H9 (cell line): Measurements from ENCODE around the gene KLF15. TPM values are rescaled to one million over a fixed set of nuclear protein-coding genes. Genes with fewer than 3 reads are reported as not detected.

Experiments
- DNase-seq: peaks from one replicate; pipeline ENCODE4 v3.0.0-alpha.2; 2017
- H2AFZ ChIP-seq: one replicate; pipeline ENCODE4 v1.6.1; 2013; ENCODE audit warnings: mild to moderate bottlenecking, low read length, control low read depth, moderate library complexity
- H2AK5ac ChIP-seq: 2 replicates; pipeline ENCODE4 v1.6.1; 2013; ENCODE audit warnings: low read length, control low read depth, mixed read lengths; ENCODE audit not compliant: insufficient read length
- H2BK120ac ChIP-seq: one replicate; pipeline ENCODE4 v1.6.1; 2013; ENCODE audit warnings: low read depth, mild to moderate bottlenecking, low read length, control low read depth, inconsistent platforms; ENCODE audit not compliant: poor library complexity, severe bottlenecking
- H2BK12ac ChIP-seq: 2 replicates; pipeline ENCODE4 v1.6.1; 2013; ENCODE audit warnings: low read length, control low read depth, mixed read lengths, low read depth; ENCODE audit not compliant: insufficient read length
- H2BK15ac ChIP-seq: 2 replicates; pipeline ENCODE4 v1.6.1; 2013; ENCODE audit warnings: low read depth, low read length, control low read depth
- H2BK20ac ChIP-seq: one replicate; pipeline ENCODE4 v1.6.1; 2013; ENCODE audit warnings: low read depth, mild to moderate bottlenecking, low read length, control low read depth, inconsistent platforms; ENCODE audit not compliant: poor library complexity, severe bottlenecking
- H2BK5ac ChIP-seq: 2 replicates; pipeline ENCODE4 v1.6.1; 2013; ENCODE audit warnings: low read length, control low read depth, mixed read lengths; ENCODE audit not compliant: insufficient read length
- H3K14ac ChIP-seq: 2 replicates; pipeline ENCODE4 v1.6.1; 2013; ENCODE audit warnings: low read length, control low read depth; ENCODE audit not compliant: insufficient read depth
- H3K18ac ChIP-seq: 2 replicates; pipeline ENCODE4 v1.6.1; 2013; ENCODE audit warnings: low read depth, mild to moderate bottlenecking, mixed read lengths, low read length, control low read depth; ENCODE audit not compliant: insufficient read length
- H3K23ac ChIP-seq: 2 replicates; pipeline ENCODE4 v1.6.1; 2013; ENCODE audit warnings: low read length, control low read depth, mixed read lengths, low read depth; ENCODE audit not compliant: insufficient read length
- H3K23me2 ChIP-seq: 2 replicates; pipeline ENCODE4 v1.6.1; 2013; ENCODE audit warnings: low read depth, mild to moderate bottlenecking, mixed read lengths, low read length, control low read depth; ENCODE audit not compliant: insufficient read length, poor library complexity, severe bottlenecking
- H3K27ac ChIP-seq: 2 replicates; pipeline ENCODE4 v1.5.1; 2013; ENCODE audit warnings: low read length, control low read depth, mixed read lengths, low read depth; ENCODE audit not compliant: insufficient read length
- H3K27me3 ChIP-seq: 2 replicates; pipeline ENCODE4 v1.6.1; 2013; ENCODE audit warnings: low read length, control low read depth, inconsistent platforms; ENCODE audit not compliant: insufficient read depth
- H3K4ac ChIP-seq: 2 replicates; pipeline ENCODE4 v1.6.1; 2013; ENCODE audit warnings: low read depth, mild to moderate bottlenecking, control low read depth, inconsistent platforms, low read length, moderate library complexity
- H3K4me1 ChIP-seq: 2 replicates; pipeline ENCODE4 v1.6.1; 2013; ENCODE audit warnings: low read length, control low read depth, inconsistent platforms; ENCODE audit not compliant: insufficient read depth
- H3K4me2 ChIP-seq: 2 replicates; pipeline ENCODE4 v1.6.1; 2013; ENCODE audit warnings: low read length, control low read depth, mixed read lengths; ENCODE audit not compliant: insufficient read length, insufficient read depth
- H3K56ac ChIP-seq: 2 replicates; pipeline ENCODE4 v1.6.1; 2013; ENCODE audit warnings: low read depth, mild to moderate bottlenecking, mixed read lengths, low read length, control low read depth; ENCODE audit not compliant: insufficient read length
- H3K79me1 ChIP-seq: 2 replicates; pipeline ENCODE4 v1.6.1; 2013; ENCODE audit warnings: low read depth, mild to moderate bottlenecking, moderate library complexity, low read length, control low read depth, inconsistent platforms; ENCODE audit not compliant: insufficient read depth, poor library complexity, severe bottlenecking
- H3K79me2 ChIP-seq: 2 replicates; pipeline ENCODE4 v1.6.1; 2013; ENCODE audit warnings: low read length, control low read depth, inconsistent platforms; ENCODE audit not compliant: insufficient read depth
- H3K9ac ChIP-seq: 2 replicates; pipeline ENCODE4 v1.6.1; 2013; ENCODE audit warnings: low read length, control low read depth, mixed read lengths; ENCODE audit not compliant: insufficient read length; ENCODE audit errors: extremely low read depth
- H3K9me3 ChIP-seq: one replicate; pipeline ENCODE4 v1.6.1; 2013; ENCODE audit warnings: low read depth, low read length, inconsistent platforms; ENCODE audit not compliant: control insufficient read depth
- H3T11ph ChIP-seq: one replicate; pipeline ENCODE4 v1.6.1; 2013; ENCODE audit warnings: mild to moderate bottlenecking, low read length, control low read depth, inconsistent platforms
- H4K20me1 ChIP-seq: one replicate; pipeline ENCODE4 v1.6.1; 2013; ENCODE audit not compliant: control insufficient read depth, insufficient read length, insufficient read depth
- H4K5ac ChIP-seq: 2 replicates; pipeline ENCODE4 v1.6.1; 2013; ENCODE audit warnings: low read depth, mild to moderate bottlenecking, mixed read lengths, low read length, control low read depth; ENCODE audit not compliant: insufficient read length
- H4K8ac ChIP-seq: replicated peaks from 2 replicates; pipeline ENCODE4 v1.6.1; 2013; ENCODE audit warnings: low read length, control low read depth, mixed read lengths, low read depth; ENCODE audit not compliant: insufficient read length
- H4K91ac ChIP-seq: 2 replicates; pipeline ENCODE4 v1.6.1; 2013; ENCODE audit warnings: low read depth, mild to moderate bottlenecking, moderate library complexity, mixed read lengths, low read length, control low read depth; ENCODE audit not compliant: insufficient read length
- H3K27ac Mint-ChIP-seq, 3 experiments: 2 replicates in 2 of 3; 3 replicates in 1 of 3; pipeline ENCODE4 v1.8.0; 2020 to 2021; ENCODE audit warnings: mixed read lengths in 3 of 3, mild to moderate bottlenecking in 1 of 3, moderate library complexity in 1 of 3
- H3K27me3 Mint-ChIP-seq: 2 replicates; pipeline ENCODE4 v1.8.0; 2021; ENCODE audit warnings: low read depth, mild to moderate bottlenecking, moderate library complexity, mixed read lengths
- H3K36me3 Mint-ChIP-seq, 3 experiments: 2 replicates in 2 of 3; 3 replicates in 1 of 3; pipeline ENCODE4 v1.8.0; 2020 to 2021; ENCODE audit warnings: low read depth in 3 of 3, mixed read lengths in 3 of 3; ENCODE audit not compliant: insufficient read depth in 1 of 3
- H3K4me1 Mint-ChIP-seq, 2 experiments: 2 replicates each; pipeline ENCODE4 v1.8.0; 2020; ENCODE audit warnings: mixed read lengths in 2 of 2
- H3K4me3 Mint-ChIP-seq, 2 experiments: 2 replicates in 1 of 2; 3 replicates in 1 of 2; pipeline ENCODE4 v1.8.0; 2020 to 2021; ENCODE audit warnings: mild to moderate bottlenecking in 2 of 2, mixed read lengths in 2 of 2, moderate library complexity in 1 of 2
- H3K9me3 Mint-ChIP-seq, 2 experiments: 2 replicates in 1 of 2; 3 replicates in 1 of 2; pipeline ENCODE4 v1.8.0; 2020; ENCODE audit warnings: mild to moderate bottlenecking in 2 of 2, mixed read lengths in 2 of 2, moderate library complexity in 1 of 2
- WGBS: extraction: QIAGEN DNeasy Blood & Tissue Kit; methylation state at CpG from one replicate; pipeline ENCODE4 v1.1.7; 2013; ENCODE audit warnings: missing lambda C conversion rate, low lambda C conversion rate, mixed read lengths; ENCODE audit not compliant: insufficient read length; ENCODE audit errors: extremely low coverage; 5-methylcytosine and 5-hydroxymethylcytosine counted together
- total RNA-seq: library from RNA; stranded (reverse); gene quantifications from 2 replicates; pipeline ENCODE4 v1.2.1, GENCODE V29; 2021
- TF ChIP-seq, protein P1 (sequence below): fragments of 200-600 bp; sonication (generic); conservative IDR thresholded peaks from 3 replicates; pipeline ENCODE4 v1.8.0; 2021; ENCODE audit warnings: antibody characterized with exemption, mild to moderate bottlenecking

KLF15 gene
- total RNA-seq, 1 experiment from 2014 or later, result 10.8 TPM

DNA sequence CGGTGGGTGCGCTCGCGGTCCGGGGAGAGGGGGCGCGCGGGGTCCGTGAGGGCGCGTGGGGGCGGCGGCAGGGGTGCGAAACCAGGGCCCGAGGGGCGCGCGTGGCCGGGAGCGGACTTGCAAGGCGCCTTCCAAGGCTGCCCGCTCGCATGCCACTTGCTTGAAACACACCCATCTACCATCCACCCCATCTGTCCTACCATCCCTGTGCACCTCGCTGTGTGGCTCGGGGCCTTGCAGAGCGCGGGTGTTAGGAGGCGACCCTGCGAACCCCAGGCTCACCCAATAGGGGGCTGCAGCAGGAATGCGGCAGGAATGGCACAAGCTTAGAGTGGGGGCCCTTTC is 37.7 kb upstream of the KLF15 start:
- Histone ChIP-seq H4K91ac (no peak overlapping the region), H3K27me3 (peaks cover 16% of the 10 kb centered on the region; the same call in 1 of the 2 replicates), H2AK5ac (no peak overlapping the region), H3K14ac (no peak overlapping the region), H2BK15ac (no peak overlapping the region), H3K56ac (no peak overlapping the region), H3K23me2 (no peaks in the 10 kb centered on the region), H3K18ac (no peak overlapping the region), H4K5ac (no peak overlapping the region), H2BK5ac (no peak overlapping the region), H2BK12ac (no peak overlapping the region), H3K4me1 (no peaks in the 10 kb centered on the region), H3K27ac (no peak overlapping the region), H3K79me1 (no peaks in the 10 kb centered on the region), H3K9me3 (no peaks in the 10 kb centered on the region), H3K9ac (no peak overlapping the region), H2BK20ac (no peak overlapping the region), H2AFZ (no peak overlapping the region), H3K23ac (no peak overlapping the region), H4K20me1 (no peaks in the 10 kb centered on the region), H4K8ac (no peak overlapping the region), H3K79me2 (no peaks in the 10 kb centered on the region), H3T11ph (no peak overlapping the region), H3K4me2 (peak overlapping the region; percentile 27), H2BK120ac (no peak overlapping the region), H3K4ac (no peak overlapping the region)
- Mint-ChIP-seq H3K9me3 (no peaks in the 10 kb centered on the region; a peak in 1 of 5 replicates), H3K27me3 (peaks cover 73% of the 10 kb centered on the region), H3K4me1 (peaks cover 11 to 12% of the 10 kb centered on the region in 2 experiments), H3K36me3 (no peaks in the 10 kb centered on the region; a peak in 1 of 7 replicates), H3K4me3 (peak overlapping the region; percentile 59 to 72), H3K27ac (no peak overlapping the region)
- DNase-seq, result no peak
- TF ChIP-seq, protein P1, sequence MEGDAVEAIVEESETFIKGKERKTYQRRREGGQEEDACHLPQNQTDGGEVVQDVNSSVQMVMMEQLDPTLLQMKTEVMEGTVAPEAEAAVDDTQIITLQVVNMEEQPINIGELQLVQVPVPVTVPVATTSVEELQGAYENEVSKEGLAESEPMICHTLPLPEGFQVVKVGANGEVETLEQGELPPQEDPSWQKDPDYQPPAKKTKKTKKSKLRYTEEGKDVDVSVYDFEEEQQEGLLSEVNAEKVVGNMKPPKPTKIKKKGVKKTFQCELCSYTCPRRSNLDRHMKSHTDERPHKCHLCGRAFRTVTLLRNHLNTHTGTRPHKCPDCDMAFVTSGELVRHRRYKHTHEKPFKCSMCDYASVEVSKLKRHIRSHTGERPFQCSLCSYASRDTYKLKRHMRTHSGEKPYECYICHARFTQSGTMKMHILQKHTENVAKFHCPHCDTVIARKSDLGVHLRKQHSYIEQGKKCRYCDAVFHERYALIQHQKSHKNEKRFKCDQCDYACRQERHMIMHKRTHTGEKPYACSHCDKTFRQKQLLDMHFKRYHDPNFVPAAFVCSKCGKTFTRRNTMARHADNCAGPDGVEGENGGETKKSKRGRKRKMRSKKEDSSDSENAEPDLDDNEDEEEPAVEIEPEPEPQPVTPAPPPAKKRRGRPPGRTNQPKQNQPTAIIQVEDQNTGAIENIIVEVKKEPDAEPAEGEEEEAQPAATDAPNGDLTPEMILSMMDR, result no peak; the same call in 2 of the 3 replicates
- WGBS, result no CpG with 5 or more reads among the region's 30 CpGs
